ENCODE results near the gene BOK.

GRCh38 chr2:241573741-241574140 lies 15.2 kb downstream of the BOK start:
- no peak for TF ChIP-seq POLR2A (conservative IDR thresholded peaks at IDR 0.05)
- no peak for TF ChIP-seq HCFC1 (IDR thresholded peaks at IDR 0.05; ENCODE audit: low read depth, low read length)
- TF ChIP-seq AFF4 (CRISPR knock-in tag; IDR thresholded peaks at IDR 0.05): no peak
- no peak for TF ChIP-seq CTCF (IDR thresholded peaks at IDR 0.05 in 2 of 3, conservative IDR thresholded peaks at IDR 0.05 in 1 of 3; ENCODE audit: insufficient read depth in 2 of 3, low read depth in 1 of 3, low read length in 3 of 3)
- no peak for TF ChIP-seq KAT7 (CRISPR knock-in tag; IDR thresholded peaks at IDR 0.05; ENCODE audit: borderline replicate concordance)
- TF ChIP-seq REST (IDR thresholded peaks at IDR 0.05; ENCODE audit: borderline replicate concordance): no peak
- TF ChIP-seq REST (CRISPR knock-in tag; IDR thresholded peaks at IDR 0.05; ENCODE audit: low read depth): no peak
- no peak for TF ChIP-seq SNRNP70 (optimal IDR thresholded peaks at IDR 0.05; ENCODE audit: low read depth, low read length)
- no peak for TF ChIP-seq ZNF217 (CRISPR knock-in tag; IDR thresholded peaks at IDR 0.05)
- TF ChIP-seq HDAC6 (IDR thresholded peaks at IDR 0.05; ENCODE audit: low read depth, low read length): no peak
- TF ChIP-seq ARHGAP35 (IDR thresholded peaks at IDR 0.05; ENCODE audit: partially characterized antibody): no peak
- no peak for TF ChIP-seq EGR1 (conservative IDR thresholded peaks at IDR 0.05)
- no peak for TF ChIP-seq CREB1 (IDR thresholded peaks at IDR 0.05)
- TF ChIP-seq CREB1 (CRISPR knock-in tag; IDR thresholded peaks at IDR 0.05): no peak

Data from K562 (cell line).